ENCODE measurements around the gene DBNL. TPM values are rescaled to one million over a fixed set of nuclear protein-coding genes. Genes with fewer than 3 reads are reported as not detected.
A peak's percentile ranks its signal among the peaks of the same experiment; 100 is the strongest.

Gene DBNL
- total RNA-seq, 1 donor, result 100 TPM

- H3K27me3 ChIP-seq (ENCODE audit: insufficient read depth, low read length), result no peaks in the 10 kb centered on the region
- H3K4me3 ChIP-seq (ENCODE audit: low read length), result no peak overlapping the region
- H3K4me1 ChIP-seq (ENCODE audit: insufficient read depth, low read length), result peaks cover 51% of the 10 kb centered on the region
- H3K9me3 ChIP-seq (ENCODE audit: low read depth, low read length), result no peaks in the 10 kb centered on the region
These were observed 31.8 kb downstream of the DBNL start for GRCh38 chr7:44076101-44076895.

DNA sequence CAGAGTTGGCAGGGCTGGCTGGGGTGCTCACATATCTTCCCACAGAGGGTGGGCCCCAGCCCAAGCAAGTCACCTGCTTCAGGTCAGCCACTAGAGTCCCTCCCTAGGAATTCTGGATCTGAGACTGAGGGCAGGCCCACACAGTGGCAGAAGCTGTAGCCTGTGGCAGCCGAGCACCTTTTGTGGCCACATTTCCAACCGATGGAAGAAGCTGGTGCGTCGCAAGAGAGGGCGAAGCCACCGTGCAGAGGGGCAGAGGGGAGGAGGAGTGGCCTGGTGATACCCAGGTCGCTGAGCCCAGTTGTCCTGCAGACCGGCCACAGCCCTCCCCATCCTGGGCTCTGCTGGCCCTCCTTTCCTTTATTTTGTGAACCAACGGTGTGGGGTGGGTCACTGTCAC is 32.6 kb downstream of the DBNL start:
- H3K4me1 ChIP-seq (ENCODE audit: insufficient read depth, low read length), result peaks cover 50% of the 10 kb centered on the region

DNA sequence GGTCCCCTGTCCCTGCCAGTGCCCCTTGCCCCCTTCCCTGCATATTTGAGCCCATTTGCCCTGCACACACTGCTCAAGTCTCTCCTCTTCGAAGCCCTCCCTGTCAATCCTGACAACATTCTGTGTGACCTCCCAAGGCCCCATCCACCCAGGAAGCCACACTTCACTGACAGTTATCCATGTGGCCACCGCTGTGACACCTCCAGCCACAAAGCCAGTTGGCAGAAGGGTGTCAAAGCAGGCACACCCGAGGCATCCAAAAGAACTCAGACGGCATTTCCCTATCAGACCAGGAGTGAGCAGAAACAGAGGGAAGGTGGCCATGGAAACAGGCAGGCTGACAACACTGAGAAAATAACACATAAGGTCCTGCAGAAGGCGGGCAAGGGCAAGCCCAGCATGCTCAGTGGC is 33.2 kb downstream of the DBNL start:
- H3K4me1 ChIP-seq (ENCODE audit: insufficient read depth, low read length), result peaks cover 48% of the 10 kb centered on the region
- H3K9me3 ChIP-seq (ENCODE audit: low read depth, low read length), result no peaks in the 10 kb centered on the region
- no peaks in the 10 kb centered on the region for H3K27me3 ChIP-seq (ENCODE audit: insufficient read depth, low read length)
- no peak overlapping the region for H3K4me3 ChIP-seq (ENCODE audit: low read length)

More for the DNA sequence above, 32.6 kb downstream of the DBNL start:
- H3K9me3 ChIP-seq (ENCODE audit: low read depth, low read length), result no peaks in the 10 kb centered on the region
- H3K27me3 ChIP-seq (ENCODE audit: insufficient read depth, low read length), result no peaks in the 10 kb centered on the region
- H3K4me3 ChIP-seq (ENCODE audit: low read length), result no peak overlapping the region

- Histone ChIP-seq H3K9me3 (ENCODE audit: low read depth, low read length) (no peaks in the 10 kb centered on the region), H3K4me1 (ENCODE audit: insufficient read depth, low read length) (peaks cover 43% of the 10 kb centered on the region), H3K4me3 (ENCODE audit: low read length) (no peak overlapping the region), H3K27me3 (ENCODE audit: insufficient read depth, low read length) (no peaks in the 10 kb centered on the region)
These were observed 34.0 kb downstream of the DBNL start for GRCh38 chr7:44078521-44078920.

DNA sequence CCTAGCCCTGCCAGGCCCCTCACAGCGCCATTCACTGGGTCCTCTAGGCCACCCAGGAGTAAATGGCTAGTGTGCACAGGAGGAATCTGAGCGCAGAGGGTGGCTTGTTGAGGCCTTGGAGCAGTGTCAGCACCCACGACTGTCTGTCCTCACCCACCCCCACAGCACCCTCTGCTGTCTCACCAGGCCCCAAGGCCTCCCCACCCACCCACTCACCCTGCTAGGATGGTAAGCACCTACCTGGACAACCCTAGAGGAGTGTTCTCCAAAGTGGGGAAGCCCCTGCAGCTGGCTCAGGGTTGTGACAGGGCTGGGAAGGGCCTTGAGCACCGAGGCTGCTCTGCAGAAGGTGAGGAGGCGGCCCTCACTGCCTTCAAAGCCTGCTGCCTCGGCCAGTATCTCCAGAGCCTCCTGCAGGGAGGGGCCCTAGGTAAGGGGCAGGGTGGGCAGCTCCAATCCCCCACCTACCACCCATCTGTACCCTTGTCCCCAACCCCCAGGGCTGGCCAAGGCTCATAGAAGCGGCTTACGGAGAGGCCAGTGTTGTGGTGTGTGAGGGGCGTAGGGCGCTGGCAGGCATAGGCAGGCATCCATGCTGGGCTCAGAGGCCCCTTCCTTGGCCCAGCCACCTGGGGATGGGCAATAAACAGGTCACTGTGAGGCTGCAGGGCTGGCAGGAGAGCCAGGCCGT is 35.0 kb downstream of the DBNL start:
- no peaks in the 10 kb centered on the region for H3K9me3 ChIP-seq (ENCODE audit: low read depth, low read length)
- H3K4me3 ChIP-seq (ENCODE audit: low read length), result no peak overlapping the region
- no peaks in the 10 kb centered on the region for H3K27me3 ChIP-seq (ENCODE audit: insufficient read depth, low read length)
- peaks cover 34% of the 10 kb centered on the region for H3K4me1 ChIP-seq (ENCODE audit: insufficient read depth, low read length)

DNA sequence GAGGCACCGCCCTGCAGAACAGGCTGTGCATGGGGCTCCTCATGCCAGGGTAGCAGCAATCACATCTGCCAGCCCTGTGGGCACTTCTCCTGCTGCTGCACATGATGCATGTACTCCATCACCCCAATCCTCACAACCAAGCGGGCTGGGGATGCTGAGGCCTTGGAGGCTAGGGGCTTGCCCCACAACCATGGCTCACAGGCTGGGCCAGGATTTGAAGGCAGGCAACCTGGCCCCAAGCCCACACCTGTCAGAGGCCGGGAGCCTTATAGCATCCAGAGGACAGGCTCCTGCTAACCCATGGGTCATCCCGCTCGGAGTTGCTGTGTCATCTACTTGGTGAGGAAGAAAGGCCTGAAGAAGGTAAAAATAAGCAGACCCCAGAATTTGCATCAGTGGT is 35.6 kb downstream of the DBNL start:
- Histone ChIP-seq H3K9me3 (ENCODE audit: low read depth, low read length) (no peaks in the 10 kb centered on the region), H3K4me1 (ENCODE audit: insufficient read depth, low read length) (peaks cover 27% of the 10 kb centered on the region), H3K4me3 (ENCODE audit: low read length) (no peak overlapping the region), H3K27me3 (ENCODE audit: insufficient read depth, low read length) (no peaks in the 10 kb centered on the region)

GRCh38 chr7:44080686-44081265 is 36.3 kb downstream of the DBNL start:
- Histone ChIP-seq H3K9me3 (ENCODE audit: low read depth, low read length) (no peaks in the 10 kb centered on the region), H3K27me3 (ENCODE audit: insufficient read depth, low read length) (no peaks in the 10 kb centered on the region), H3K4me1 (ENCODE audit: insufficient read depth, low read length) (peaks cover 27% of the 10 kb centered on the region), H3K4me3 (ENCODE audit: low read length) (no peak overlapping the region)

GRCh38 chr7:44081266-44081748 is 36.8 kb downstream of the DBNL start:
- H3K4me3 ChIP-seq (ENCODE audit: low read length), result peak overlapping the region; percentile 74
- peaks cover 27% of the 10 kb centered on the region for H3K4me1 ChIP-seq (ENCODE audit: insufficient read depth, low read length)
- no peaks in the 10 kb centered on the region for H3K27me3 ChIP-seq (ENCODE audit: insufficient read depth, low read length)
- no peaks in the 10 kb centered on the region for H3K9me3 ChIP-seq (ENCODE audit: low read depth, low read length)

DNA sequence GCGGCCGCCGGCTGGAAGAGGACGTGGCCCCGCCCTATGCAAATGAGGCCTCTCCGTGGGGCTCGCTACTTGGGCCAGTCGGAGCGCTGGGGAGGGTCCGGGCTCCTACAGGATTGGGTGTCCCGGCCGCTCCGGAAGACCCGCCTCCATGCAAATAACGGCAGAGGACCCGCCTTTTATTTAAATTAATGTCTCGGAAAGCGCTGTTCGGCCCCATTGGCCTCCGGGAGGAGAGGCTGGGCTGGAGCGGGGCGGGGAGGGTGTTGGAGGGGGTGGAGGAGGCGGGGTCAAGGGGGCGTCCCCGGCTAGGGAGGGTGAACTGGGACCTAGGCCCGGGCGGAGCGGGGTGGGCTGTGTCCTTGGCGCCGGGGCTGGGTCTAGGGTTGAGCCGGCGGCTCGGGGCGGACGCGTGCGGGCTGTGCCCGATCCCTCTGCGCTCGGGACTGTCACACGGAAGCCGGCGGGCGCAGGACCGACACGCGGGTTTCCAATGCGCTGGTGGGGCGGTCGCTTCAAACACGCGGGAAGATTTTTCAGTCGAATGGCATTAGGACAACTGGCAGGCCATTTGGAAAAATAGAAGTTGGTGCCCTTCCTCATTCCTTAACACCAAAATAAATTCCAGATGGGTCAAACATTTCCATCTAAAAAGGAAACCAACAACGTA is 38.2 kb downstream of the DBNL start:
- peak overlapping the region; percentile 59 for H3K4me3 ChIP-seq (ENCODE audit: low read length)
- H3K4me1 ChIP-seq (ENCODE audit: insufficient read depth, low read length), result peaks cover 27% of the 10 kb centered on the region
- no peaks in the 10 kb centered on the region for H3K27me3 ChIP-seq (ENCODE audit: insufficient read depth, low read length)
- H3K9me3 ChIP-seq (ENCODE audit: low read depth, low read length), result no peaks in the 10 kb centered on the region

GRCh38 chr7:44083796-44084195 is 39.3 kb downstream of the DBNL start:
- no peaks in the 10 kb centered on the region for H3K9me3 ChIP-seq (ENCODE audit: low read depth, low read length)
- H3K4me1 ChIP-seq (ENCODE audit: insufficient read depth, low read length), result peaks cover 23% of the 10 kb centered on the region
- H3K27me3 ChIP-seq (ENCODE audit: insufficient read depth, low read length), result no peaks in the 10 kb centered on the region
- no peak overlapping the region for H3K4me3 ChIP-seq (ENCODE audit: low read length)

- Histone ChIP-seq H3K27me3 (ENCODE audit: insufficient read depth, low read length) (no peaks in the 10 kb centered on the region), H3K4me1 (ENCODE audit: insufficient read depth, low read length) (peaks cover 20% of the 10 kb centered on the region), H3K9me3 (ENCODE audit: low read depth, low read length) (no peaks in the 10 kb centered on the region), H3K4me3 (ENCODE audit: low read length) (no peak overlapping the region)
These were observed 40.2 kb downstream of the DBNL start for GRCh38 chr7:44084701-44085100.

DNA sequence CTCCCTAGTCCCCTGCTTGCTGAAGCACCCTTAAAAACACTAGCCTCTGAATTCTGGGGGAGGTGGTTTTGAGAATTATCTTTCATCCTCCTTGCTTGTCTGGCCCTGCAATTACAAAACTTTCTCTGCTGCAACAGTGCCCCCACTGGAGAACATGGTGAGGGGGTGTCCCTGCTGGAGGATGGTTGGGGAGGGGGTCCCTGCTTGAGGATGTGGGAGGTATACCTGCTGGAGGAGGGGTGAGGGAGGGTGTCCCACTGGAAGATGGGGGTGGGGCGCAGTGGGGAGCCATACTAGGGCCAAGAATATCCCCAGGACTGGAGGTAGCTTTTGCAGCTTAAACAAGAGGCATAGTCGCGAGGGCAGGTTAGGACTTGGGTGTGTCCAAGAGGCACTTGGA is 41.0 kb downstream of the DBNL start:
- H3K9me3 ChIP-seq (ENCODE audit: low read depth, low read length), result no peaks in the 10 kb centered on the region
- H3K27me3 ChIP-seq (ENCODE audit: insufficient read depth, low read length), result no peaks in the 10 kb centered on the region
- no peak overlapping the region for H3K4me3 ChIP-seq (ENCODE audit: low read length)
- peaks cover 12% of the 10 kb centered on the region for H3K4me1 ChIP-seq (ENCODE audit: insufficient read depth, low read length)

DNA sequence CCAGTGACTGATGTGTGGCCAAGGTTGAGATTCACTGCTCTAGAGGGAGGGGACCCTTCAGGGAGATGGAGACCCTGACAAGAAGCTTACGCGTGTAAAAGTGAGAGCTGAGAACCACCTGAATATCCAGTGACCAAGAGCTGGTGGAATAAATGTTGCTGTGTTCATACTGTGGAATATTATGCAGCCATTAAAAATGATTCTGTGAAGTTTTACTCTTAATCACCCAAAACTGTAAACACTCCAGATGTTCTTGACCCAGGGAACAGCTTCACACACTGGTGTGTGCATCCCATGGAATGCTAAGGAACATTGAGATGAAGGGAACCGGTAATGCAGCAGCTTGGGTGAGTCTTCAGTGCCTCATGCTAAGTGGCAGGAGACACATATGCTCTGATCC is 42.1 kb downstream of the DBNL start:
- H3K9me3 ChIP-seq (ENCODE audit: low read depth, low read length), result no peaks in the 10 kb centered on the region
- H3K4me3 ChIP-seq (ENCODE audit: low read length), result no peak overlapping the region
- H3K27me3 ChIP-seq (ENCODE audit: insufficient read depth, low read length), result no peaks in the 10 kb centered on the region
- peaks cover under 1% of the 10 kb centered on the region for H3K4me1 ChIP-seq (ENCODE audit: insufficient read depth, low read length)

- Histone ChIP-seq H3K27me3 (ENCODE audit: insufficient read depth, low read length) (no peaks in the 10 kb centered on the region), H3K9me3 (ENCODE audit: low read depth, low read length) (no peaks in the 10 kb centered on the region), H3K4me3 (ENCODE audit: low read length) (no peak overlapping the region), H3K4me1 (ENCODE audit: insufficient read depth, low read length) (no peaks in the 10 kb centered on the region)
These were observed 43.7 kb downstream of the DBNL start for GRCh38 chr7:44087911-44088838.
